ENCODE data around the gene ISM2.

DNA sequence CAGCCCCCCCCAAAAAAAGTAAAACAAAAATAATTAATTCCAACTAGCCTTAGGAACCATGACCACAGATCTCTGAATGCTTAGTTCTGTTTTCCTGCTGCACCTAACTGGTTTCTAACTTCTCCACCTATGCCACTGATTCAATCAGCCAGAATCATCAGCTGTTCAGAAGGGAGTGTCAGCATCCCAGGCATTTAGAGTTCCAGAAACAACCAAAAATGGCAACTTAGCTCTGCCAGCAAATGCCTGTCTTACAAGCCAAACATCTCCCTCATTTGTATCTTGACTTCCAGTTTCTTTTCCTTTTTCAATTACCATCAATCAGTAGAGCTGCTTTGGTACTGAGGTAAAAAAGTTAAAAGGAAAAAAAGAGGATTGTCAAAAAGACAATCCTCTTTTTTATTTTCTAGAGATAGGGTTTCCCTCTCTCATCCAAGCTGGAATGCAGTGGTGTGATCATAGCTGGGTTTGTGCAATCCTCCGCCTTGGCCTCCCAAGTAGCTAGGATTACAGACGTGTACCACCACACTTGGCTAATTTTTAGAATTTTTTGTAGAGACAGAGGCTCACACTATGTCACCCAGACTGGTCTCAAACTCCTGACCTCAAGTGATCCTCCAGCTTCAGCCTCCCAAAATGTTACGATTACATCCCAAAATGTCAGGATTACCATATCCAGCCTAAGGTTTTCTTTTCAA is 45.2 kb upstream of the ISM2 start:
- TF ChIP-seq EP300 (IDR thresholded peaks at IDR 0.05) = no peak
- TF ChIP-seq POLR2A (IDR thresholded peaks at IDR 0.05) = no peak
- TF ChIP-seq, protein P1, sequence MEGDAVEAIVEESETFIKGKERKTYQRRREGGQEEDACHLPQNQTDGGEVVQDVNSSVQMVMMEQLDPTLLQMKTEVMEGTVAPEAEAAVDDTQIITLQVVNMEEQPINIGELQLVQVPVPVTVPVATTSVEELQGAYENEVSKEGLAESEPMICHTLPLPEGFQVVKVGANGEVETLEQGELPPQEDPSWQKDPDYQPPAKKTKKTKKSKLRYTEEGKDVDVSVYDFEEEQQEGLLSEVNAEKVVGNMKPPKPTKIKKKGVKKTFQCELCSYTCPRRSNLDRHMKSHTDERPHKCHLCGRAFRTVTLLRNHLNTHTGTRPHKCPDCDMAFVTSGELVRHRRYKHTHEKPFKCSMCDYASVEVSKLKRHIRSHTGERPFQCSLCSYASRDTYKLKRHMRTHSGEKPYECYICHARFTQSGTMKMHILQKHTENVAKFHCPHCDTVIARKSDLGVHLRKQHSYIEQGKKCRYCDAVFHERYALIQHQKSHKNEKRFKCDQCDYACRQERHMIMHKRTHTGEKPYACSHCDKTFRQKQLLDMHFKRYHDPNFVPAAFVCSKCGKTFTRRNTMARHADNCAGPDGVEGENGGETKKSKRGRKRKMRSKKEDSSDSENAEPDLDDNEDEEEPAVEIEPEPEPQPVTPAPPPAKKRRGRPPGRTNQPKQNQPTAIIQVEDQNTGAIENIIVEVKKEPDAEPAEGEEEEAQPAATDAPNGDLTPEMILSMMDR (IDR thresholded peaks at IDR 0.05) = no peak
- no peak for TF ChIP-seq POLR2AphosphoS5 (IDR thresholded peaks at IDR 0.05)

All from stomach (tissue), 4 donors.